HEK293 (cell line): ENCODE results near the gene KPNA2.

ENCODE experiments used
- BCL6B ChIP-seq: fragments of 450-650 bp; formaldehyde crosslinking; IDR thresholded peaks from 2 replicates; pipeline ENCODE4 v1.5.1; 2017; ENCODE audit warnings: missing biosample characterization, missing genetic modification characterization
- KLF16 ChIP-seq: fragments of 450-650 bp; formaldehyde crosslinking; IDR thresholded peaks from 2 replicates; pipeline ENCODE4 v1.5.1; 2017; ENCODE audit warnings: missing biosample characterization, missing genetic modification characterization
- OVOL3 ChIP-seq: fragments of 450-650 bp; formaldehyde crosslinking; IDR thresholded peaks from 2 replicates; pipeline ENCODE4 v1.5.1; 2016; ENCODE audit warnings: missing biosample characterization, missing genetic modification characterization
- PRDM6 ChIP-seq: fragments of 450-650 bp; formaldehyde crosslinking; IDR thresholded peaks from 2 replicates; pipeline ENCODE4 v1.5.1; 2017; ENCODE audit warnings: missing biosample characterization, missing genetic modification characterization
- REST ChIP-seq: fragments of 450-650 bp; formaldehyde crosslinking; IDR thresholded peaks from 2 replicates; pipeline ENCODE4 v1.5.1; 2016; ENCODE audit warnings: missing biosample characterization, missing genetic modification characterization
- SP7 ChIP-seq: fragments of 450-650 bp; formaldehyde crosslinking; IDR thresholded peaks from 2 replicates; pipeline ENCODE4 v1.5.1; 2016; ENCODE audit warnings: missing biosample characterization, missing genetic modification characterization
- TSHZ1 ChIP-seq: fragments of 450-650 bp; formaldehyde crosslinking; IDR thresholded peaks from 2 replicates; pipeline ENCODE4 v1.5.1; 2016; ENCODE audit warnings: missing biosample characterization, missing genetic modification characterization, borderline replicate concordance
- ZBTB11 ChIP-seq: fragments of 450-650 bp; formaldehyde crosslinking; conservative IDR thresholded peaks from 2 replicates; pipeline ENCODE4 v1.5.1; 2016; ENCODE audit warnings: low read depth, missing biosample characterization, missing genetic modification characterization
- ZBTB20 ChIP-seq: fragments of 450-650 bp; formaldehyde crosslinking; IDR thresholded peaks from 2 replicates; pipeline ENCODE4 v1.5.1; 2016; ENCODE audit warnings: missing biosample characterization, missing genetic modification characterization
- ZBTB7A ChIP-seq: fragments of 450-650 bp; formaldehyde crosslinking; IDR thresholded peaks from 2 replicates; pipeline ENCODE4 v1.5.1; 2016; ENCODE audit warnings: low read depth, missing biosample characterization, missing genetic modification characterization
- ZFP69B ChIP-seq: fragments of 450-650 bp; formaldehyde crosslinking; IDR thresholded peaks from 2 replicates; pipeline ENCODE4 v1.5.1; 2016; ENCODE audit warnings: missing biosample characterization, missing genetic modification characterization
- ZNF114 ChIP-seq: fragments of 450-650 bp; formaldehyde crosslinking; IDR thresholded peaks from 2 replicates; pipeline ENCODE4 v1.5.0; 2017; ENCODE audit warnings: missing biosample characterization, missing genetic modification characterization
- ZNF146 ChIP-seq: fragments of 450-650 bp; formaldehyde crosslinking; IDR thresholded peaks from 2 replicates; pipeline ENCODE4 v1.5.1; 2016; ENCODE audit warnings: missing biosample characterization, missing genetic modification characterization
- ZNF211 ChIP-seq: fragments of 450-650 bp; formaldehyde crosslinking; IDR thresholded peaks from 2 replicates; pipeline ENCODE4 v1.5.1; 2016; ENCODE audit warnings: low read depth, missing biosample characterization, missing genetic modification characterization
- ZNF239 ChIP-seq: fragments of 450-650 bp; formaldehyde crosslinking; IDR thresholded peaks from 2 replicates; pipeline ENCODE4 v1.5.1; 2016; ENCODE audit warnings: missing biosample characterization, missing genetic modification characterization
- ZNF335 ChIP-seq: fragments of 450-650 bp; formaldehyde crosslinking; conservative IDR thresholded peaks from 2 replicates; pipeline ENCODE4 v1.5.1; 2016; ENCODE audit warnings: missing biosample characterization, missing genetic modification characterization
- ZNF394 ChIP-seq: fragments of 450-650 bp; formaldehyde crosslinking; IDR thresholded peaks from 2 replicates; pipeline ENCODE4 v1.5.1; 2016; ENCODE audit warnings: missing biosample characterization, missing genetic modification characterization, mild to moderate bottlenecking, moderate library complexity, borderline replicate concordance
- ZNF501 ChIP-seq: fragments of 450-650 bp; formaldehyde crosslinking; IDR thresholded peaks from 2 replicates; pipeline ENCODE4 v1.5.1; 2016; ENCODE audit warnings: missing biosample characterization, missing genetic modification characterization
- ZNF560 ChIP-seq: fragments of 450-650 bp; formaldehyde crosslinking; IDR thresholded peaks from 2 replicates; pipeline ENCODE4 v1.5.1; 2017; ENCODE audit warnings: missing biosample characterization, missing genetic modification characterization, borderline replicate concordance
- ZNF580 ChIP-seq: fragments of 450-650 bp; formaldehyde crosslinking; IDR thresholded peaks from 2 replicates; pipeline ENCODE4 v1.5.1; 2016; ENCODE audit warnings: missing biosample characterization, missing genetic modification characterization
- ZNF600 ChIP-seq: fragments of 450-650 bp; formaldehyde crosslinking; IDR thresholded peaks from 2 replicates; pipeline ENCODE4 v1.5.1; 2016; ENCODE audit warnings: missing biosample characterization, missing genetic modification characterization
- ZNF624 ChIP-seq: fragments of 450-650 bp; formaldehyde crosslinking; IDR thresholded peaks from 2 replicates; pipeline ENCODE4 v1.5.1; 2017; ENCODE audit warnings: missing biosample characterization, missing genetic modification characterization
- ZNF664 ChIP-seq: fragments of 450-650 bp; formaldehyde crosslinking; IDR thresholded peaks from 2 replicates; pipeline ENCODE4 v1.5.1; 2016; ENCODE audit warnings: missing biosample characterization, missing genetic modification characterization
- ZNF701 ChIP-seq: fragments of 450-650 bp; formaldehyde crosslinking; IDR thresholded peaks from 2 replicates; pipeline ENCODE4 v1.5.1; 2016; ENCODE audit warnings: missing biosample characterization, missing genetic modification characterization
- ZNF837 ChIP-seq: fragments of 450-650 bp; formaldehyde crosslinking; IDR thresholded peaks from 2 replicates; pipeline ENCODE4 v1.5.1; 2016; ENCODE audit warnings: missing biosample characterization, missing genetic modification characterization
- ZNF843 ChIP-seq: fragments of 450-650 bp; formaldehyde crosslinking; IDR thresholded peaks from 2 replicates; pipeline ENCODE4 v1.5.1; 2016; ENCODE audit warnings: missing biosample characterization, missing genetic modification characterization
- ZXDB ChIP-seq: fragments of 450-650 bp; formaldehyde crosslinking; IDR thresholded peaks from 2 replicates; pipeline ENCODE4 v1.5.1; 2016; ENCODE audit warnings: missing biosample characterization, missing genetic modification characterization

Gene KPNA2

GRCh38 chr17:67993998-67994361, 41.6 kb upstream of the KPNA2 start (continued):
- TF ChIP-seq ZNF394 (tag by site-specific recombination) (peak; percentile 77; the same call in 1 of the 2 replicates), KLF16 (tag by site-specific recombination) (peak; percentile 89), ZBTB7A (no peak), OVOL3 (peak; percentile 81), ZNF560 (no peak), BCL6B (tag by site-specific recombination) (0 out of 2 replicates have a peak, but pooled peaks have one; percentile 21), PRDM6 (tag by site-specific recombination) (no peak), ZNF501 (tag by site-specific recombination) (peak; percentile 98), REST (peak; percentile 57; the same call in 1 of the 2 replicates), ZNF624 (0 out of 2 replicates have a peak, but pooled peaks have one; percentile 62), ZXDB (peak; percentile 97), ZNF239 (tag by site-specific recombination) (peak; percentile 65; the same call in 1 of the 2 replicates), ZNF580 (peak; percentile 91), ZNF837 (tag by site-specific recombination) (0 out of 2 replicates have a peak, but pooled peaks have one; percentile 75), ZNF114 (no peak), SP7 (tag by site-specific recombination) (peak; percentile 88), TSHZ1 (tag by site-specific recombination) (peak; percentile 30; the same call in 1 of the 2 replicates), ZNF146 (peak; percentile 60; the same call in 1 of the 2 replicates), ZBTB20 (tag by site-specific recombination) (peak; percentile 91), ZNF664 (tag by site-specific recombination) (no peak), ZNF335 (tag by site-specific recombination) (peak; percentile 89), ZNF701 (tag by site-specific recombination) (0 out of 2 replicates have a peak, but pooled peaks have one; percentile 68), ZNF211 (tag by site-specific recombination) (no peak), ZBTB11 (tag by site-specific recombination) (peak; percentile 83), ZNF600 (peak; percentile 81), ZNF843 (tag by site-specific recombination) (peak; percentile 53; the same call in 1 of the 2 replicates), ZFP69B (tag by site-specific recombination) (peak; percentile 82)
